Activated CD8-positive, alpha-beta memory T cell treated with anti-CD3 and anti-CD28 coated beads for 1 hour (primary cell): Measurements from ENCODE around the gene DDAH1.
"Not testable (repeated sequence)": the region's sequence is repeated elsewhere in the genome, so short reads cannot be mapped to it uniquely, and the experiment has no call there.

Source experiments
- DNase-seq, 2 donors: peaks; one replicate each; pipeline ENCODE4 v3.0.0-alpha.2; 2020; ENCODE audit warnings: low read depth in 1 of 2; ENCODE audit errors: extremely low read depth in 1 of 2

DDAH1 gene

GRCh38 chr1:85361606-85362296, 103.2 kb downstream of the DDAH1 start:
- DNase-seq = no peak

GRCh38 chr1:85360730-85361493, 104.0 kb downstream of the DDAH1 start:
- DNase-seq = no peak

GRCh38 chr1:85359874-85360721, 104.9 kb downstream of the DDAH1 start:
- DNase-seq = no peak

GRCh38 chr1:85358702-85359438, 106.1 kb downstream of the DDAH1 start:
- no peak for DNase-seq

- DNase-seq = no peak
Measured at GRCh38 chr1:85357817-85358216, 107.1 kb downstream of the DDAH1 start.

GRCh38 chr1:85356130-85356529, 108.8 kb downstream of the DDAH1 start:
- DNase-seq = no peak

GRCh38 chr1:85352055-85352454, 112.9 kb downstream of the DDAH1 start:
- no peak for DNase-seq

- DNase-seq = no peak
Measured at GRCh38 chr1:85351202-85351828, 113.6 kb downstream of the DDAH1 start.

- no peak for DNase-seq
Measured at GRCh38 chr1:85349224-85349623, 115.7 kb downstream of the DDAH1 start.

- DNase-seq = no peak
Measured at GRCh38 chr1:85347908-85348307, 117.1 kb downstream of the DDAH1 start.

GRCh38 chr1:85347275-85347674, 117.7 kb downstream of the DDAH1 start:
- not testable (repeated sequence) for DNase-seq

- DNase-seq = no peak
Measured at GRCh38 chr1:85344256-85344694, 120.7 kb downstream of the DDAH1 start.

GRCh38 chr1:85343612-85344255, 121.2 kb downstream of the DDAH1 start:
- DNase-seq = no peak

GRCh38 chr1:85343213-85343611, 121.7 kb downstream of the DDAH1 start:
- DNase-seq = no peak

- no peak for DNase-seq
Measured at GRCh38 chr1:85342207-85342606, 122.8 kb downstream of the DDAH1 start.

- no peak for DNase-seq
Measured at GRCh38 chr1:85340427-85340826, 124.5 kb downstream of the DDAH1 start.

GRCh38 chr1:85339656-85340399, 125.1 kb downstream of the DDAH1 start:
- no peak for DNase-seq

- DNase-seq = no peak
Measured at GRCh38 chr1:85339089-85339488, 125.9 kb downstream of the DDAH1 start.

GRCh38 chr1:85334962-85335361, 130.0 kb downstream of the DDAH1 start:
- no peak for DNase-seq
